Measurements from ENCODE around the gene SIPA1L3. TPM values are rescaled to one million over a fixed set of nuclear protein-coding genes. Genes with fewer than 3 reads are reported as not detected.
A peak's percentile ranks its signal among the peaks of the same experiment; 100 is the strongest.
"Not testable (repeated sequence)": the region's sequence is repeated elsewhere in the genome, so short reads cannot be mapped to it uniquely, and the experiment has no call there.

SIPA1L3 gene
- total RNA-seq, 2 donors from 2014 or later: 9.8 to 10.0 TPM

DNA sequence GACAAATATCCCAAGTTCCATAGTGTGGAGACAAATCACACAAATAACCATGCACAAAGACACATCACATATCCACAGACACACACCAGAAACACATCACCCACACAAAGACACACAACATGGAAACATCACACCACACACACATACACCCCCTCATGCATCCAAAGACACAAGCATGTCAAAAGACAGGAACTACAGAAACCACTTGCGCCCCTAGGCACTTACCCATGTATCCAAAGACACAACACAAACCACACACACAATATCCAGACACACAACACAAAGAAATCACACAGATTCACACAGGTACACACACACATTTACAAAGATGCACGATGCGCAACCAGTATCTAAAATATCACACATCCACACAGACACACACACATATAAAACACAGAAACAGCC, 316.1 kb downstream of the SIPA1L3 start:
- no peak for DNase-seq
- intact Hi-C loops (cut with DNase I): loop anchor here in 1 of 2 donors (10.0 kb wide), 1 partner anchor 78 kb away; no protein-coding TSS in a partner anchor
- ATAC-seq: no peak

DNA sequence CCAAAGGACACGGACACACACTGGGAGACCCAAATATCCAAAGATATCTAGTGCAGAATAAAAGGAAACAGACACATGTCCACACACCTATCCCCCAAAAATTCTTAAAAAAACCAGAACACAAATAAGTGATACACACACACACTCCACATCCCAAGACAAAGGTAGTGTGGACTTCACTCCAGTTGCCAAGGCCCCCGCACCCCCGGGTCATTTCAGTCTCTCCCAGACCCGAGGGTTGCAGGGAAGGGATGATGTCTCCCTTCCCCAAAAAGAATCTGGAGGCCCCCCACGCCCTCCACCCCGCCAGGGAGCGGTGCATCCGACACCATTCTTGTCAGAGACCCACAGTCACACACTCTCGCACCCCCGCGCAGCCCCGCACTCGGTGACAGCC, 316.6 kb downstream of the SIPA1L3 start:
- ATAC-seq (no peak), DNase-seq (no peak)
- intact Hi-C loops (cut with DNase I): loop anchor here in 1 of 2 donors (10.0 kb wide), 1 partner anchor 79 kb away; no protein-coding TSS in a partner anchor

DNA sequence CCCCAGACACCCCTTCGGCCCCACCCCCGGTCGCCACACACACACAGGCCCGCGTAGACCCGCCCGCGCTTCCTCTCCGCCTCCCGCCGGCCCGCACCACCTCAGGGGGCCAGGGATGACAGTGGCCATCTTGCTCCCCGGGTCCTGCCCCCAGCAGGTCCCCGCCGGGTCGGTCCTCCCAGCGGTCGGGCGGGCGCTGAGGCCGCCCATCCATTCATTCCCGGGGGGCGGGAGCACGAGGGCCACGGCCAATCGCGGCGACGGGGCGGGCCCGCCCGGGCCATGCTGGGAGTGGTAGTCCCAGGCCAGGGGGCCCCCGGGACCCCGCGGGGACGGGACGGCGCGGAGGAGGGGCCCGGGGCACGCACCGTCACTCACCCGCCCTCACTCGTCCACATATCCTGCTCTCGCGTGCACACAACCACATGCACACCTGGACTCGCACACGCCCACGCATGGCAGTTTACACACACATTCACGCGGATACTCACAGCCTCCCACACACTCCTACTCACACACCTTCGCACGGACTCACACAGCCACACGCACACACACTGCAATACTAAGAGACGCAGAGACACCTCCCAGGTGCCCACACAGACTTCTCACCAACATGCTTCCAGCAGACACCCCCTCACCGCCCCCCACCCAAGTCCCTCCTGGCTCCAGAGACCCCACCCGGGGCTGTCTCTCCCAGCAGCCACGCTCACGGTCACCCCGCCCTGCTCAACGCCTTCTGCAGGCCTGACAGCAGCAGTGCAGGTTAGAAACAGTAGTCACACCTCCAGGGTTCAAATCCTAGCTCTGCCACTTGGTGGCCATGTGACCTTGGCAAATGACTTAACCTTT, 317.2 kb downstream of the SIPA1L3 start, which contains the start of gene DPF1:
TSS of gene DPF1 (minus strand) at position 209 of the 849 bp plus-strand sequence. CDS start at position 129, 80 bp downstream.
- DNase-seq (peak; percentile 53), ATAC-seq (peak; percentile 86 to 89)
- intact Hi-C loops (cut with DNase I): loop anchor here in 1 of 2 donors (10.0 kb wide), 1 partner anchor 79 kb away; no protein-coding TSS in a partner anchor

DNA sequence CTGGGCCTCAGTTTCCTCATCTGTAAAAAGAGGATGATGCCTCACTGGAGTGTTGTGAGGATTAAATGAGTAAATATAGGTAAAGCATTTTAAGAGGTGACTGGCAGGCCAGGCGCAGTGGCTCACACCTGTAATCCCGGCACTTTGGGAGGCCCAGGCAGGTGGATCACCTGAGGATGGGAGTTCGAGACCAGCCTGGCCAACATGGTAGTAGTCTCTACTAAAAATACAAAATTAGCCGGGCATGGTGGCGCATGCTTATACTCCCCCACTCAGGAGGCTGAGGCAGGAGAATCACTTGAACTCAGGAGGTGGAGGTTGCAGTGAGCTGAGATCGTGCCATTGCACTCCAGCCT, 317.8 kb downstream of the SIPA1L3 start:
- intact Hi-C loops (cut with DNase I): loop anchor here in 1 of 2 donors (10.0 kb wide), 1 partner anchor 80 kb away; no protein-coding TSS in a partner anchor
- not testable (repeated sequence) for ATAC-seq, DNase-seq

DNA sequence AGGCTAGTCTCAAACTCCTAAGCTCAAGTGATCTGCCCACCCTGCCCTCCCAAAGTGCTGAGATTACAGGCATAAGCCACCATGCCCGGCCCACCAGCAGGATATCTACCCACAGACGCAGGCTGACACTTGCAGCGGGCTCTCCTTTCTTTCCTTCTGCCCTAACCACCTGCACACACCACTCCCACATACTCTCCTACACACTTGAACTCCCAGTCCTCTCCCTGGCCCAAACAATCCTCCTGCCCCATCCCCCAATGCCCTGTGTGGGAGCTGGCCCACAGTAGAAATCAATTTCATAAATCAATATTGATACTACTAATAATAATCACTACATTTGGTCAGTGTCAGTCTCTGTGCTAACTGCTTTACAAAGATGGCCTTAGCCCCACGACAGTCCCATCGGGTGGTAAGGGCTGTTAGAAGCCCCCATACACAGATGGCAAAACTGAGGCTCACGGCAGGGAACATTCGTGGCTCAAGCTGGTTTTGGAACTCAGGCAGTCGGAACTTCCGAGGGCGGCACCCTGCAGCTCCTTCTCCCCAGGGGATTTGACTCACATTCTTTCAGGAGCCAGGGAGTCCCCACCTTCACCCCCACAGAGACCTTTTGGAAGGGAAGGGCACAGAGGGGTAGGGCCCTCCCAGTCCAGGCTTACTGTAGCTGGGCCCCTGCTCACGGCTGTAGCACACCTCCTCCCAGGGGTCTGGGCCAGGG, 320.4 kb downstream of the SIPA1L3 start:
- intact Hi-C loops (cut with DNase I): loop anchor here in 1 of 2 donors (10.0 kb wide), 1 partner anchor 83 kb away; no protein-coding TSS in a partner anchor
- no peak for ATAC-seq
- no peak for DNase-seq

DNA sequence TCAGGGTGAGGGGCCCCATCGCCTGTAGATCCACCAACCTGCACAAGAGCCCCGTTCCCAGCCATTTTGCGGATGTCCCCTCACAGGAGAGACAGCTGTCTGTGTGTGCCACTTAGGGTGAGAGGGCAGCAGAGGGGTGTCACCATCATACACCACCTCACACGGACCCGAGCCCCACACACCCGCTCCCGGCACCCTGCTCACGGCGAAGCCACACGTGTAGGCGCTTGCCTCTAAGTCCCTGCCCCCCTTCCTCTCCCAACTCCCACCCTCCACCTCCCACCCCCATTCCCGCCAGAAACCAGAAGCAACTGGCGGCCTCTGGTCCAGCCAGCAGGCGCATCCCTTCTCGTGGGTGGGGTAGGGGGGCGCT, 321.0 kb downstream of the SIPA1L3 start:
- DNase-seq (no peak), ATAC-seq (no peak)
- intact Hi-C loops (cut with DNase I): loop anchor here in 1 of 2 donors (10.0 kb wide), 1 partner anchor 83 kb away; no protein-coding TSS in a partner anchor

DNA sequence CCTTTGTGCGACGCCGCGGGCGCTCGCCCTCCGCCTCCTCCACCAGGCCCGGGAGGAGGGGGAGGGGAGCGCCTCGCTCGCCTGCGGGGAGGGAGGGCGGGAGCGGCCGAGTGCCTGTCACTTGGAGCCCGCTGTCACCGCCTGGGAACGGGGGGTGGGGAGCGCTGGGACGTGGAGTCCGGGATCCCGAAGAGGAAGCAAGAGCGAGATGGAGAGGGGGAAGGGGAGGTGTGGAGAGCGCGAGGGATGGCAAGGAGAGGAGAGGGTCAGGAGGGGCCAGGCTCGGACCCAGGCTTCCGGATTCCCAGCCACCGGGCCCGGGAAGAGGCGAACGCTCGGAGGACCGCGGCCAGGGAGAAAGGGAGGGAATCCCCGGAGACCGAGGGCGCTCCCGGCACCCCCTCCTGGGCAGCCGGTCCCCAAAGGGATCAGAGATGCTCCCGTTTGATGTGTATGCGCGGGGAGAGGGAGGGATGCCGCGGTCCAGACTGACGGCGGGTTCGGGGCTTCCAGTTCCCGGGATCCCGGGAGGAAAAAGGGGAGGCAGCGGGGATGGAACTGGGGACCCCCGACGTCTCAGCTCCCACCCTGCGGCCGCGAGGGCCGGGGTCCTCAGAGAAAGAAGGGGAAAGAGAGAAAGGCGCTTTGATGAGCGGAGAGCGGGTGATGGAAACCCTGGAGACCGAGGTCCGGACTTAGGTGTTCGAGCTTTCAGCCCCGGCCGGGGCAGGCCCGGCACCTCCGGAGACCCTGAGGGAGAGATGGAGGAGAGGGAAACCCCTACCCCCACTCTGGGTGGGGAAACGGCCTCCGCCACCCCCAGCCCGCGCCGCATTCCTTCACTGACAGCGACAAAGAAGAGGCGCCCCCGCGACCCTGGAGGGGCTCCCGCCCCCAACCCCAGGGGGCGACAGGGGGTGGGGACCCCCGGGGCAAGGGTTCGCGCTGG, 321.8 kb downstream of the SIPA1L3 start:
- ATAC-seq (no peak), DNase-seq (no peak)
- intact Hi-C loops (cut with DNase I): loop anchor here in 1 of 2 donors (10.0 kb wide), 1 partner anchor 84 kb away; no protein-coding TSS in a partner anchor

DNA sequence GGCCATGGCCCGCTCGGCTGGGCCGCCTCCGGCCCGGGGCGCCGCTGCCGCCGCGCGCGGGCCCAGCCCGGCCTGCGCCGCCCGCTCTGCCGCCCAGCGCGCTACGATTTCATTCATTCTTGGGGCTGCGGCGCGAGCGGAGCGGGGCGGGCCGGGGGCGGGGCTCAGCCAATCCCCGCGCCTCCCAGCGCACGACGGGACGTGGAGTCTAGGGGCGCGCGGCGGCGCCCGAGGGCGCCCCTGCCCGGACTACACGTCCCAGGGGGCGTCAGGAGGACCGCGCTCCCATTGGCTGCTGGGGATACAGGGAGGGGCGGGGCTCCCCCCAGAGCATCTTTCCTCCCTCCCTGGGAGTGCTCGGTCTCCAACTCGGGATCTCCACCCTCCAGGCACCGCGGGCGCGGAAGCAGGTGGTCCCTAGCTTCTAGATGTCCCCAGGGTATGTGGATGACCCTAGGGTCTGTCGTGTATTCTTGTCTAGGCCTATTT, 322.6 kb downstream of the SIPA1L3 start:
- ATAC-seq (peak; percentile 87 to 91), DNase-seq (peak; percentile 74)
- intact Hi-C loops (cut with DNase I): loop anchor here (5.0 to 10.0 kb wide), 3 partner anchors 85 to 335 kb away; no protein-coding TSS in a partner anchor

DNA sequence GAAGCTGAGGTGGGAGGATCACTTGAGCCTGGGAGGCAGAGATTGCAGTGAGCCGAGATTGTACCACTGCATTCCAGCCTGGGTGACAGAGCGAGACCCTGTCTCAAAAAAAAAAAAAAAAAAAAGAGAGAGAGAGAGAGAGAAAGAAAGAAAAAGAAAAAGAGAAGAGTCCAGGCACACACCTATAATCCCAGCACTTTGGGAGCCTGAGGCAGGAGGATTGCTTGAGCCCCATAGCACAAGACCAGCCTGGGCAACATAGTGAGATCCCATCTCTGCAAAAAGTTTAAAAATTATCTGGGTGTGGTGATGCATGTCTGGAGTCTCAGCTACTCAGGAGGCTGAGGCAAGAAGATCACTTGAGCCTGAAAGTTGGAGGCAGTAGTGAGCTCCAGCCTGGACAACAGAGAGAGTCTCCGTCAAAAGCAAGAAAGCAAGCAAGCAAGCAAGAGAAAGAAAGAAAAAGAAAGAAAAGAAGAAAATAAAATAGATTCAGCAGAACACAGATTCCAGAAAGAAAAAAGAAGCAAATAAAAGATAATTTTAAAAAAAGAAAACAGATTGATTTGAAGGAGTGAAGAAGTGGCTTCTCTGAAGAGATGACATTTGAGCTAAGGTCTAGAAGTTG, 323.6 kb downstream of the SIPA1L3 start:
- intact Hi-C loops (cut with DNase I): loop anchor here (5.0 to 10.0 kb wide), 2 partner anchors 333 to 336 kb away; no protein-coding TSS in a partner anchor
- not testable (repeated sequence) for DNase-seq, ATAC-seq

DNA sequence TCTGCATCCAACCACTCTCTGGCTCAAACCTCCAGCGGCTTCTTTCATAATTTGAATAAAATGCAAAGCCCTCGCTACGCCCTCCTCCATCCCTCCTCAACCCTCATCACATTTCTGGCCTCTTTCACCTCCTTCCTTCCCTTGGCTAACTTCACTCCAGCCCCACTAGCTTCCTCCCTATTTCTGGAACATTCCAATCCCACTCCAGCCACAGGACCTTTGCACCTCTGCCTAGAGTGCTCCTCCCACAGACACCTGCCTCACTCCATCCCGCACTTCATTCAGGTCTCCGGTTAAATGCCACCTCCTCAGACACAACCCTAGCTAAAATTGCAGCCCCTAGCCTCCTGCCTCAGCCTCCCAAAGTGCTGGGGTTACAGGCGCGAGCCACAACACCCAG, 324.9 kb downstream of the SIPA1L3 start:
- no peak for ATAC-seq
- intact Hi-C loops (cut with DNase I): loop anchor here (5.0 to 10.0 kb wide), 2 partner anchors 335 to 337 kb away; no protein-coding TSS in a partner anchor
- no peak for DNase-seq

DNA sequence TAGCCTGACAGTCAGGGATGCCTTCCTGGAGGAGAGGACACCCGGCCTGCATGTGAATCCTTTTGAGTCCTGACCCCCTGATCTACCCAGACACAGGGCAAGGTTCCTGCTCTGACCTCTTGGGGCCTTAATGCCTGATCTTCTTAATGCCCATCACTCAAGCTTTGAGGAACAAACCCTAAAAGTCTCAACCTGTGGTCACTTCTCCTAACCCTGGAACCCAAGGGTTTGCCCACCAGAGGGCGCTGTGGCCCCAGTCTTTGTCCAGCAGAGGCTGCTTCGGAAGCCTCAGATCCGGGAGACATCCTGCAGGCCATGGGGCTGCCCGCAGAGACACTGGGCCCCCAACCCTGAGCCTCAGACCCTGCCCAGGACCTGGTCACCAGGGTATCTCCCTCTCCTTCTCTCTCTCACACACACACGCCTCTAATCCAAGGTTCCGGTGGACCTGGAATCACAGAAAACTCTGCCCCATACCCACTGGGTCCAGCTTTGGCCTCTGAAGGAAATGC, 326.8 kb downstream of the SIPA1L3 start:
- intact Hi-C loops (cut with DNase I): loop anchor here (5.0 to 10.0 kb wide), 2 partner anchors 336 to 339 kb away; no protein-coding TSS in a partner anchor
- DNase-seq (peak; percentile 83), ATAC-seq (peak; percentile 64 to 65)

DNA sequence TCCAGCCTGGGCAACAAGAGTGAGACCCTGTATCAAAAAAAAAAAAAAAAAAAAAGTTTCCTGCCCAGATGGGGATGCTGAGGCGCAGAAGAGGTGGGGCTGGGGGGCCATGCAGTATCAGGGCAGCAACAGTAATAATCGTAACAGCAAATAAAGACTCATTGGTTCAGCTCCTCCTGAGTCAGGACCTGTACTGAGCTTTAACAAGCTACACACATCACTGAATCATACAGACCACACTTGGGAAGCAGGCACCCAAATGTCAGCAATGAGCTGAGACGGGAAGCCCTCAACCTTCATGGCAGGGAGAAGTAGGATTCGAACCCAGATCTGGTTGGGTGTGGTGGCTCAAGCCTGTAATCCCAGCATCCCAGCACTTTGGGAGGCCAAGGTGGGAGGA, 327.6 kb downstream of the SIPA1L3 start:
- ATAC-seq: no peak
- no peak for DNase-seq
- intact Hi-C loops (cut with DNase I): loop anchor here (5.0 to 10.0 kb wide), 2 partner anchors 337 to 340 kb away; no protein-coding TSS in a partner anchor

DNA sequence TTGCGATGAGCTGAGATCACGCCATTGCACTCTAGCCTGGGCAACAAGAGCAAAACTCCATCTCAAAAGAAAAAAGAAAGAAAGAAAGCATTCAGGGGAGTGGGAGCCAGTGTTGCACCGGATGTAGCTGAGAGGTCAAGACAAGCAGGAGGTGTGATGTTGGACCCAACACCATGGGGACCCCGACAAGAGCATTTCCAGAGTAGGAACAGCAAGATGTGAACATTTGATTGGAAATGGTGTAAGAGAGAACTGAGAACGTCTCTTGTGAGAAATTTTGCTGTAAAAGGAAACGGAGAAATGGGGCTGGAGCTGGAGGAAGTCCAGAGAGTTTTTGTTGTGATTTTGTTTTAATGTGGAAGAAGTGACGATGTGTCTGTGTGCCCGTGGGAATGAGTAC, 332.8 kb downstream of the SIPA1L3 start:
- DNase-seq (no peak), ATAC-seq (no peak)
- intact Hi-C loops (cut with DNase I): loop anchor here in 1 of 2 donors (5.0 to 10.0 kb wide), 2 partner anchors 92 to 345 kb away; no protein-coding TSS in a partner anchor

DNA sequence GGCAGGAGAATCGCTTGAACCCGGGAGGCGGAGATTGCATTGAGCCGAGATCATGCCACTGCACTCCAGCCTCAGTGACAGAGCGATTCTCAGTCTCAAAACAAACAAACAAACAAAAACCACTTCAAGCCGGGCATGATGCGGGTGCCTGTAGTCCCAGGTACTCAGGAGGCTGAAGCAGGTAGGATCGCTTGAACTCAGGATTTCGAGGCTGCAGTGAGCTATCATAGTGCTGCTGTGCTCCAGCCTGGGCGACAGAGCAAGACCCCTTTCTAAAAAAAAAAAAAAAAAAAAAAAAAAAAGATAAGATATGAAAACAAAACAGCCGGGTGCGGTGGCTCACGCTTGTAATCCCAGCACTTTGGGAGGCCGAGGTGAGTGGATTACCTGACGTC, 336.3 kb downstream of the SIPA1L3 start:
- intact Hi-C loops (cut with DNase I): loop anchor here in 1 of 2 donors (5.0 kb wide), 1 partner anchor 89 kb away; no protein-coding TSS in a partner anchor
- DNase-seq (no peak), ATAC-seq (no peak)

DNA sequence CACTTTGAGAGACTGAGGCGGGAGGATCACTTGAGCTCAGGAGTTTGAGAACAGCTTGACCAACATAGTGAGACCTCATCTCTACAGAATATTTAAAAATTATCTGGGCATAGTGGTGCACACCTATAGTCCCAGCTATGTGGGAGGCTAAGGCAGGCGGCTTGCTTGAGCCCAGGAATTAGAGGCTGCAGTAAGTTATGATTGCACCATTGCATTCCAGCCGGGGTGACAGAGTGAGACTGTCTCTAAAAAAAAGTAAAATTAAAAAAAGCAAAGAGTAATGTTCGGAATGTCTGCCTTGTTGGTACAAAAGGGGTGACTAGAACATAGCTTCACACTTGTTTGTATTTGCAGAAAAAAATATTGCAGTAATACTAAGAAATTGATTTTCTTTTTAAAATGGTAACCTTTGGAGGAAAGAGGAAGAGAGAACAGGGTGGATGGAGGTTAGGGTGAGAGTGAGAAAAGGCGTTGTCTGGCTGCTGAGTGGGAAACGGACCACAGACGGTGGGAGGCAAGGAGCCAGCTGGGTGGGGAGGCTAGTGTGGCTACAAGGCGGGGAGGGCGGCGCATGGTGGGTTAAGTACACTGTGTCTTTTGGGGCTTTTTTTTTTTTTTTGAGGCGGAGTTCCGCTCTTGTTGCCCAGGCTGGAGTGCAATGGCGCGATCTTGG, 339.0 kb downstream of the SIPA1L3 start:
- intact Hi-C loops (cut with DNase I): loop anchor here in 1 of 2 donors (2.0 kb wide), 1 partner anchor 89 kb away; the partner anchor contains the start of gene CATSPERG
- ATAC-seq (peak; percentile 5 to 9), DNase-seq (peak; percentile 59)

DNA sequence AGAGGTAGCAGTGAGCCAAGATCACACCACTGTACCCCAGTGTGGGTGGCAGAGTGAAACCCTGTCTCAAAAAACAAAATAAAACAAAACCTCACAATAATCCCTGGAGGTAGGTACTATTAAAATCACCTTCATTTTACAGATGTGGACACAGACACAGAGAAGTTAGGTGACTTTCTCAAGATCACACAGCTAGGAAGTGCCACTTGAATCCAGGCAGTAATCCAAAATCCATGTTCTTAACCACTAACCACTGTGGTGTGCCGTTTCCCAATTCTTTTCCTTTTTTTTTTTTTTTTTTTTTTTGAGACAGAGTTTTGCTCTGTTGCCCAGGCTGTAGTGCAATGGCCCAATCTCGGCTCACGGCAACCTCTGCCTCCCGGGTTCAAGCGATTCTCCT, 340.1 kb downstream of the SIPA1L3 start:
- ATAC-seq (no peak), DNase-seq (no peak)
- intact Hi-C loops (cut with DNase I): no loop called here

Data from left cardiac atrium (tissue), 4 donors.